GM12878 (cell line): Measurements from ENCODE around the gene DYNC1H1. TPM values are rescaled to one million over a fixed set of nuclear protein-coding genes. Genes with fewer than 3 reads are reported as not detected.

ENCODE experiments used
- ATAC-seq: fragments of 200-7000 bp; cut with Tn5 transposase; 3 replicates; pipeline ENCODE4 v1.9.1; 2020; ENCODE audit warnings: mild to moderate bottlenecking, moderate library complexity
- BruUV-seq: library from RNA; stranded (reverse); fragments of 400-500 nt; replicated peaks from 2 replicates; lab custom pipeline; 2021; lab: Mats Ljungman, UMichigan
- CTCF ChIA-PET: fragments of 300-600 bp; sonication (Branson Sonifier 250); formaldehyde crosslinking; extraction: SDS; loops from one replicate; lab custom pipeline; 2021; ENCODE audit warnings: inconsistent platforms; lab: Yijun Ruan, JAX
- POLR2A ChIA-PET: fragments of 350-600 bp; formaldehyde crosslinking; extraction: SDS; loops from one replicate; lab custom pipeline; 2021; ENCODE audit warnings: inconsistent platforms; lab: Charles Lee
- RAD21 ChIA-PET: fragments of 300-600 bp; sonication (Branson Sonifier 250); formaldehyde crosslinking; loops from one replicate; lab custom pipeline; 2023; ENCODE audit warnings: antibody characterized with exemption; ENCODE audit not compliant: unreplicated experiment; lab: Charles Lee
- SMC1A ChIA-PET: fragments of 300-600 bp; sonication (Branson Sonifier 250); formaldehyde crosslinking; loops from one replicate; lab custom pipeline; 2023; ENCODE audit not compliant: unreplicated experiment, uncharacterized antibody; lab: Charles Lee
- DNase-seq: peaks from one replicate; pipeline ENCODE4 v3.0.0-alpha.2; 2011; ENCODE audit warnings: low read depth, low spot score
- FAIRE-seq: peaks from 3 replicates; lab custom pipeline; 2011; peaks lifted over from hg19 to GRCh38; lab: Jason Lieb, UNC
- H2AFZ ChIP-seq: 2 replicates; pipeline ENCODE4 v1.6.0; 2011; ENCODE audit warnings: low read depth, low read length, control low read depth; ENCODE audit not compliant: control insufficient read depth
- H3K27ac ChIP-seq: 2 replicates; pipeline ENCODE4 v1.5.1; 2011; ENCODE audit warnings: control low read depth; ENCODE audit not compliant: control insufficient read depth, insufficient read depth
- H3K27me3 ChIP-seq, 2 experiments: replicated peaks in 1 of 2; 2 replicates each; pipeline versions ENCODE4 v1.6.0 to v1.6.1; 2011; ENCODE audit warnings: low read length in 1 of 2; ENCODE audit not compliant: control insufficient read depth in 2 of 2, insufficient read depth in 2 of 2
- H3K36me3 ChIP-seq, 2 experiments: 2 replicates each; pipeline ENCODE4 v1.5.1; 2011; ENCODE audit warnings: low read length in 1 of 2; ENCODE audit not compliant: control insufficient read depth in 2 of 2, insufficient read depth in 2 of 2
- H3K4me1 ChIP-seq: 2 replicates; pipeline ENCODE4 v1.6.1; 2011; ENCODE audit warnings: mild to moderate bottlenecking, low read length, moderate library complexity, mixed read lengths; ENCODE audit not compliant: control insufficient read depth, insufficient read depth
- H3K4me2 ChIP-seq: 2 replicates; pipeline ENCODE4 v1.6.0; 2011; ENCODE audit warnings: control low read depth; ENCODE audit not compliant: control insufficient read depth, insufficient read depth
- H3K4me3 ChIP-seq: fragments of 200-600 bp; sonication (generic); 2 replicates; pipeline ENCODE4 v1.5.1; 2016
- H3K79me2 ChIP-seq: 2 replicates; pipeline ENCODE4 v1.6.0; 2011; ENCODE audit warnings: low read length; ENCODE audit not compliant: control insufficient read depth, insufficient read depth
- H3K9ac ChIP-seq: 2 replicates; pipeline ENCODE4 v1.8.0; 2011; ENCODE audit warnings: low read length, control low read depth, mixed read lengths; ENCODE audit not compliant: control insufficient read depth, insufficient read depth
- H3K9me3 ChIP-seq: replicated peaks from 3 replicates; pipeline ENCODE4 v1.5.1; 2011; ENCODE audit warnings: mild to moderate bottlenecking, low read length; ENCODE audit not compliant: control insufficient read depth, insufficient read depth
- H4K20me1 ChIP-seq: 2 replicates; pipeline ENCODE4 v1.6.0; 2011; ENCODE audit not compliant: control insufficient read depth, insufficient read depth
- WGBS: methylation state at CpG from one replicate; pipeline ENCODE4 v1.1.6; 2016; ENCODE audit warnings: low lambda C conversion rate; ENCODE audit not compliant: insufficient replicate concordance, insufficient coverage; ENCODE audit errors: missing lambda C conversion rate; 5-methylcytosine and 5-hydroxymethylcytosine counted together
- in situ Hi-C: fragments of 300-500 bp; cut with MboI; formaldehyde crosslinking; loops from 9 replicates; pipeline ENCODE4 v1.14.3; 2018; ENCODE audit warnings: mixed read lengths
- intact Hi-C: fragments of 100-400 bp; cut with micrococcal nuclease; formaldehyde crosslinking; loops from one replicate; pipeline ENCODE4 v1.14.2; 2022; ENCODE audit not compliant: unreplicated experiment
- polyA plus RNA-seq, 11 experiments: library from polyadenylated mRNA; depleted of rRNA in 4 of 11; unstranded in 6 of 11; stranded (reverse) in 5 of 11; fragments of >200 nt; fragmentation: Nextera tagmentation in 4 of 11; fragmentation: Illumina TruSeq in 1 of 11; extraction: Ambion mirVana in 4 of 11; extraction: Trizol in 1 of 11; gene quantifications; 1 replicate in 1 of 11; 2 replicates in 10 of 11; pipeline versions ENCODE4 v1.2.1 to v1.2.3, GENCODE V29; 2011 to 2016; ENCODE audit warnings: inconsistent platforms in 2 of 11, missing spikeins in 2 of 11, low read depth in 1 of 11
- total RNA-seq, 4 experiments: library from RNA; depleted of rRNA in 3 of 4; stranded (reverse); fragments of >200 nt in 3 of 4; fragmentation: Illumina TruSeq in 1 of 4; extraction: Trizol in 1 of 4; gene quantifications; 2 replicates each; pipeline versions ENCODE4 v1.2.1 to v1.2.3, GENCODE V29; 2013 to 2021
- TF ChIP-seq, protein P1 (sequence below): fragments of 450-650 bp; IDR thresholded peaks from 2 replicates; pipeline ENCODE4 v1.6.1; 2016; ENCODE audit warnings: mild to moderate bottlenecking
- TF ChIP-seq, protein P2 (sequence below): fragments of 450-650 bp; IDR thresholded peaks from 2 replicates; pipeline ENCODE4 v1.6.1; 2017; ENCODE audit warnings: mild to moderate bottlenecking, moderate library complexity

DYNC1H1 gene
- total and polyA plus RNA-seq, 10 of the 15 experiments (the other 5 are each of a cell fraction or from before 2014, with no cell fraction given): 38.4 to 291 (median 111) TPM

DNA sequence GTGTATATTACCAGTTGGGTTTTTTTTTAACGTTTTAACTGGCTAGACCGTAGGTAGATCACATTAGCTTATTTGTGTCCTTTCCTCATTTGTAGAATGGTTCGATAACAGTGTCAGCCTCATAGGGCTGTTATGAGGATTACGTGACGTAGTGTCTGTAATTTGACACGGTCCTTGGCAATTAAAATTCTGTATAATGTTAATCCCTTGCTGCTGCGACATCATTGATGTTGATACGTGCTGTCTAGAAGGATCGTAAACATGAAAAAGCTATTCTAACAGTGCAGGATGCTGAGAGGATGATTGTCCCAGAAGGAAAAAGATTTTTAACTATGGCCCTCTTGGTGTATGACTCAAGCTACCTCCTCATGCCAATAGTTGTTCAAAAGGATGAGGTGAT is 71.5 kb downstream of the DYNC1H1 start:
- SMC1A ChIA-PET: interaction anchor here (1.6 to 2.3 kb wide), 2 partner anchors 61 to 63 kb away, joined by 4 to 6 read pairs; no protein-coding TSS in a partner anchor
- no peaks in the 10 kb centered on the region for H3K9me3 ChIP-seq
- POLR2A ChIA-PET: no interaction called here
- in situ Hi-C loops: no loop called here
- H3K4me1 ChIP-seq: no peaks in the 10 kb centered on the region
- DNase-seq (no peak), ATAC-seq (no peak), FAIRE-seq (no peak)
- CTCF ChIA-PET: interaction anchor here (1.0 to 1.3 kb wide), 3 partner anchors 60 to 329 kb away, joined by 3 read pairs; no protein-coding TSS in a partner anchor
- 94% methylated on average over 9 of the region's 9 CpGs for WGBS
- H4K20me1 ChIP-seq: no peaks in the 10 kb centered on the region
- H3K27me3 ChIP-seq: no peaks in the 10 kb centered on the region
- no TSS peak for BruUV-seq
- TF ChIP-seq, protein P1, sequence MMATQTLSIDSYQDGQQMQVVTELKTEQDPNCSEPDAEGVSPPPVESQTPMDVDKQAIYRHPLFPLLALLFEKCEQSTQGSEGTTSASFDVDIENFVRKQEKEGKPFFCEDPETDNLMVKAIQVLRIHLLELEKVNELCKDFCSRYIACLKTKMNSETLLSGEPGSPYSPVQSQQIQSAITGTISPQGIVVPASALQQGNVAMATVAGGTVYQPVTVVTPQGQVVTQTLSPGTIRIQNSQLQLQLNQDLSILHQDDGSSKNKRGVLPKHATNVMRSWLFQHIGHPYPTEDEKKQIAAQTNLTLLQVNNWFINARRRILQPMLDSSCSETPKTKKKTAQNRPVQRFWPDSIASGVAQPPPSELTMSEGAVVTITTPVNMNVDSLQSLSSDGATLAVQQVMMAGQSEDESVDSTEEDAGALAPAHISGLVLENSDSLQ: no peak
- TF ChIP-seq, protein P2, sequence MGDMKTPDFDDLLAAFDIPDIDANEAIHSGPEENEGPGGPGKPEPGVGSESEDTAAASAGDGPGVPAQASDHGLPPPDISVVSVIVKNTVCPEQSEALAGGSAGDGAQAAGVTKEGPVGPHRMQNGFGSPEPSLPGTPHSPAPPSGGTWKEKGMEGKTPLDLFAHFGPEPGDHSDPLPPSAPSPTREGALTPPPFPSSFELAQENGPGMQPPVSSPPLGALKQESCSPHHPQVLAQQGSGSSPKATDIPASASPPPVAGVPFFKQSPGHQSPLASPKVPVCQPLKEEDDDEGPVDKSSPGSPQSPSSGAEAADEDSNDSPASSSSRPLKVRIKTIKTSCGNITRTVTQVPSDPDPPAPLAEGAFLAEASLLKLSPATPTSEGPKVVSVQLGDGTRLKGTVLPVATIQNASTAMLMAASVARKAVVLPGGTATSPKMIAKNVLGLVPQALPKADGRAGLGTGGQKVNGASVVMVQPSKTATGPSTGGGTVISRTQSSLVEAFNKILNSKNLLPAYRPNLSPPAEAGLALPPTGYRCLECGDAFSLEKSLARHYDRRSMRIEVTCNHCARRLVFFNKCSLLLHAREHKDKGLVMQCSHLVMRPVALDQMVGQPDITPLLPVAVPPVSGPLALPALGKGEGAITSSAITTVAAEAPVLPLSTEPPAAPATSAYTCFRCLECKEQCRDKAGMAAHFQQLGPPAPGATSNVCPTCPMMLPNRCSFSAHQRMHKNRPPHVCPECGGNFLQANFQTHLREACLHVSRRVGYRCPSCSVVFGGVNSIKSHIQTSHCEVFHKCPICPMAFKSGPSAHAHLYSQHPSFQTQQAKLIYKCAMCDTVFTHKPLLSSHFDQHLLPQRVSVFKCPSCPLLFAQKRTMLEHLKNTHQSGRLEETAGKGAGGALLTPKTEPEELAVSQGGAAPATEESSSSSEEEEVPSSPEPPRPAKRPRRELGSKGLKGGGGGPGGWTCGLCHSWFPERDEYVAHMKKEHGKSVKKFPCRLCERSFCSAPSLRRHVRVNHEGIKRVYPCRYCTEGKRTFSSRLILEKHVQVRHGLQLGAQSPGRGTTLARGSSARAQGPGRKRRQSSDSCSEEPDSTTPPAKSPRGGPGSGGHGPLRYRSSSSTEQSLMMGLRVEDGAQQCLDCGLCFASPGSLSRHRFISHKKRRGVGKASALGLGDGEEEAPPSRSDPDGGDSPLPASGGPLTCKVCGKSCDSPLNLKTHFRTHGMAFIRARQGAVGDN: no peak
- H3K36me3 ChIP-seq: peaks cover 27 to 64% of the 10 kb centered on the region in 2 experiments
- H3K9ac ChIP-seq: no peak overlapping the region
- no peaks in the 10 kb centered on the region for H3K79me2 ChIP-seq
- RAD21 ChIA-PET: no interaction called here
- no peak overlapping the region for H3K4me3 ChIP-seq
- intact Hi-C loops: no loop called here
- no peak overlapping the region for H2AFZ ChIP-seq
- no peak overlapping the region for H3K27ac ChIP-seq
- no peak overlapping the region for H3K4me2 ChIP-seq
